ENCODE data around the gene COX7A1.

DNA sequence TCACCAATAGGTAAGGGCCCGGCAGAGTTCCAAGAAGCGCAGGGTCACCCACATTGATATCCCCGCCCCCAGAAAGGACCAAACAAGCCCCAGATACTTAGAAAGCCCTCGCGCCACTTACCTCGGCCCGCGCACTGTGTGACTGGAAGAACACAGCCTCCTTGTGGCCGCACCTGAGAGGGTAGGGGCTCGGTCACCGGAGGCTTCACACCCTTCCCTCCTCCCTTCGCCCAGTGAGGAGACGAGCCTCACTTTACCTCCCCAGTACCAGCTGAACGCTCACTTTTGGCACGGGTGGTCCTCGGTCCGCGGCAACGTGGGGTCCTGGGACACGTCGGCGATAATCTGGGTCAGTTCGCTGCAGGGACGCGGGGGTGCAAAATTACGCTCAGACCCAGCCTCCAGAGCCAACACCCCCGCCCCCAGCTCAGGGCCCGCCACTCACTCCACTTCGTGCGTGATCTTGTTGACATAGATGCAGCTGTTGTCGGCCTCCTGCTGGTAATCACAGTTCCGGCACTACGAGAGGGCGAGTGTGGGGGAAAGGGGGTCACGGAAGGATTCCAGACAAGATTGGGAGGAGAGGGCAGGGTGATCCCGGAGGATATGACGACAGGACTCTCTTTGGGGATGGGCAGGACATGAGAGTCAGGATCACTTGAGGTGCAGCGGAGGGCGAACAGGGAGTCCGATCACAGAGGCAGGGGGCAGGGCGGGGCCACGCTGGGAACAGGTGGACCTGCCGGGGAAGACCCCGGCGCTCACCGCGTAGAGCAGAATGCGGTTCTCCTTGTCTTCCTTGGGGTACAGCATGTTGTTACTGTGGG, 38.1 kb downstream of the COX7A1 start:
- TF ChIP-seq BHLHE40 (IDR thresholded peaks at IDR 0.05; ENCODE audit: borderline replicate concordance) (no peak), FOXA1 (IDR thresholded peaks at IDR 0.05) (no peak)
